GM06990 (cell line): Measurements from ENCODE around the gene HOXD8.

Experiments
- DNase-seq: peaks from one replicate; pipeline ENCODE4 v3.0.0-alpha.2; 2011; ENCODE audit not compliant: insufficient read length; ENCODE audit errors: extremely low read depth
- H3K27me3 ChIP-seq: replicated peaks from 2 replicates; pipeline ENCODE4 v1.6.0; 2011; ENCODE audit warnings: low read length; ENCODE audit not compliant: control insufficient read depth, insufficient read depth
- H3K36me3 ChIP-seq: 2 replicates; pipeline ENCODE4 v1.5.1; 2011; ENCODE audit warnings: low read length; ENCODE audit not compliant: control insufficient read depth, insufficient read depth
- H3K4me3 ChIP-seq: replicated peaks from 2 replicates; pipeline ENCODE4 v1.5.1; 2011; ENCODE audit warnings: low read depth, mild to moderate bottlenecking, control low read depth, low read length
- TF ChIP-seq, protein P1 (sequence below): IDR thresholded peaks from 2 replicates; pipeline ENCODE4 v1.5.1; 2011; ENCODE audit warnings: low read length, control low read depth, mild to moderate bottlenecking, inconsistent platforms; ENCODE audit not compliant: insufficient read depth, poor library complexity, severe bottlenecking

HOXD8 gene

DNA sequence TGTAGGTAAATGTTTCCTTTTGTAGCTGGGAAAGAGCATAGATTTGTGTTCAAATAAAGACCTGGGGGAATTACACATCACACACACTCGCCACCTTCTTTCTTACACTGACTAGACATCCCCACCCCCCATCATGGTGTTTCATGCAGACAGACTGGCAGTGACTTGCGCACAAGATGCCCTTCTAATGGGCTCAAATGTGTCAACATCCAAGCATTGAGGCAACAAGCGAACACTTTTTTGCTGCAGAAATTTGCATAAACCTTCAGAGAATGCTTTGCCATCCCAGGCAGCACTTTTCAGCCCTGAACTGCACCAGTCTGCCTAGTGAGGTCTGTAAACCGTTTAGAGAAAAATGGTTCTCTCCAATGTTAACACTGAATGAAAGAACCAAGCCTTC is 4.5 kb downstream of the HOXD8 start:
- TF ChIP-seq, protein P1, sequence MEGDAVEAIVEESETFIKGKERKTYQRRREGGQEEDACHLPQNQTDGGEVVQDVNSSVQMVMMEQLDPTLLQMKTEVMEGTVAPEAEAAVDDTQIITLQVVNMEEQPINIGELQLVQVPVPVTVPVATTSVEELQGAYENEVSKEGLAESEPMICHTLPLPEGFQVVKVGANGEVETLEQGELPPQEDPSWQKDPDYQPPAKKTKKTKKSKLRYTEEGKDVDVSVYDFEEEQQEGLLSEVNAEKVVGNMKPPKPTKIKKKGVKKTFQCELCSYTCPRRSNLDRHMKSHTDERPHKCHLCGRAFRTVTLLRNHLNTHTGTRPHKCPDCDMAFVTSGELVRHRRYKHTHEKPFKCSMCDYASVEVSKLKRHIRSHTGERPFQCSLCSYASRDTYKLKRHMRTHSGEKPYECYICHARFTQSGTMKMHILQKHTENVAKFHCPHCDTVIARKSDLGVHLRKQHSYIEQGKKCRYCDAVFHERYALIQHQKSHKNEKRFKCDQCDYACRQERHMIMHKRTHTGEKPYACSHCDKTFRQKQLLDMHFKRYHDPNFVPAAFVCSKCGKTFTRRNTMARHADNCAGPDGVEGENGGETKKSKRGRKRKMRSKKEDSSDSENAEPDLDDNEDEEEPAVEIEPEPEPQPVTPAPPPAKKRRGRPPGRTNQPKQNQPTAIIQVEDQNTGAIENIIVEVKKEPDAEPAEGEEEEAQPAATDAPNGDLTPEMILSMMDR = no peak
- Histone ChIP-seq H3K36me3 (no peaks in the 10 kb centered on the region), H3K27me3 (no peaks in the 10 kb centered on the region), H3K4me3 (no peak overlapping the region)
- no peak for DNase-seq

DNA sequence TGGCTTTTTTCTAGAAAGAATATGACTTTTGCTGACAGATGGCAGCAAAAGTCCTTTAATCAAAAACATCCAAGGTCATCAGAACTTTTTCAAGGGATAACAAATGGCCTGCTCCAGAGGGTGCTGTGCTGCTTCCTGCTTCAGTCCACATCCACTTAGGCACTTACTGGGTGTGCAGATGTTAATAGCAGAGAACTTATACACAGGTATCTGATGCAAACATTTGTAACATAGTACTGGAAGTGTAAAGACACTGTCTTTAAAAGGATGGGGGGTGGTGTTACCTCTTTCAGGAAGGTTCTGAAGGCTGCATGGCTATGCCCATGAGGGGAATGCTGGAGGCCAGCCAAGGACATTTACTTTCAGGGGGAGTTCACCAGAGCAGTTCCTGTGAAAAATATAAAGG is 5.5 kb downstream of the HOXD8 start:
- no peak overlapping the region for H3K4me3 ChIP-seq
- DNase-seq = no peak

DNA sequence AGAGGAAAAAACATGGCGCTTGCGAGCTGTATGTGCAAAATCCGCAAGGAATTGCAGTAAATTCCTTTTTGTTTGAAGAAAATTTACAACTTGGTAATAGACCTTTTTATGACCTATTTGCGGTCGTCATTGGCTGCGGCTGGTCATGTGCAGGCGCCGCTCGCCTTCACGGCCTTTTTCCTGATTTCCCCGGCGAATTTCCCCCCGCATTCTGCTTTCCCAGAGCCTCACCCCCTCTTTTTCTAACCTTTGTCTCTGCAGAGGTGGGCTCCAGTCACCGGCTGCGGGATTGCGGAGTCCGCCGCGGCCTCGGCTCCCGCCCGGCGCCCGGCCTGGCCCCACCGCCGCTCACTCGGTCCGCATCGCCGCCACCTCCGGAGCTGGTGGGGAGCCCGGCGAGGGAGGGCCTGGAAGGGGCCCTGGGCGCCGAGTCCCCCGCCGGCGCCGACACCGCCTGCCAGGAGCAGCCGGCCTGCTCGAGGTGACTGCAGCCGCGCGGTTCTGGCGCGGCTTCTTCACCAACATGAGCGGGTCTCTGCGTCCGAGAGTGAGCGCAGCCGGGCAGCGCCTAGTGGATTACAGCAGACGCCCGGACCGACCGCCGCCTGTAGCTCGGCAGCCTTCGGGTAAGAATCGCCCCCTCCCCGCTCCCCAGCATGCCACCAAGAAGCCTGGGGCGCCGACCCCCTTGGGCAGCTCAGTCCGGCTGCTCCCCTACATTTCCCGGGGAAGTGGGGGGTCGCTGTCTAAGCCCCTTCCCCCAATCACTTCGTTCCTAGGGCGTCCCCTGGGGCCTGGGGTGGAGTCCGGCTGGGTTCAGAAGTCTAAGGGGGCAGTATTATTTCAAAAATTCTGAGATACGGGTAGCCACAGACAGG is 7.1 kb downstream of the HOXD8 start:
- H3K27me3 ChIP-seq = no peaks in the 10 kb centered on the region
- H3K4me3 ChIP-seq = no peak overlapping the region
- DNase-seq = no peak
- TF ChIP-seq, protein P1 = no peak
- H3K36me3 ChIP-seq = no peaks in the 10 kb centered on the region

More for the DNA sequence above, 5.5 kb downstream of the HOXD8 start:
- Histone ChIP-seq H3K27me3 (no peaks in the 10 kb centered on the region), H3K36me3 (no peaks in the 10 kb centered on the region)
- TF ChIP-seq, protein P1 = no peak

DNA sequence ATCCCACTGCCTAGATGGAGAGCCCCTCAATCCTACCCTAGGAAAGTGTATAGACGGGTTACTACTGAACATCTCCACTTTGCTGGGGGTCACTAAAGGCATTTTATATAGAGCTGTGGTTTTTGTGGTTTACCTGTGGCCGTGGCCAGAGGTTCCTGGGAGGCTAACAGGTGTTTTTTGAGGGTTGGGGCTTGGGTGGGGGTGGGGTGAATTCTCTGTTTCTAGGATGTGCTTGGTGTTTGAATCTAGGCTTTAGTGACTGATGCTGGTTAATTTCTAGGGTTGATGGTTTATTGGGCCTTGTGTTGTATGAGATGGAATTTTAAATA is 7.7 kb downstream of the HOXD8 start:
- Histone ChIP-seq H3K27me3 (no peaks in the 10 kb centered on the region), H3K36me3 (no peaks in the 10 kb centered on the region), H3K4me3 (no peak overlapping the region)
- TF ChIP-seq, protein P1 = no peak
- no peak for DNase-seq

DNA sequence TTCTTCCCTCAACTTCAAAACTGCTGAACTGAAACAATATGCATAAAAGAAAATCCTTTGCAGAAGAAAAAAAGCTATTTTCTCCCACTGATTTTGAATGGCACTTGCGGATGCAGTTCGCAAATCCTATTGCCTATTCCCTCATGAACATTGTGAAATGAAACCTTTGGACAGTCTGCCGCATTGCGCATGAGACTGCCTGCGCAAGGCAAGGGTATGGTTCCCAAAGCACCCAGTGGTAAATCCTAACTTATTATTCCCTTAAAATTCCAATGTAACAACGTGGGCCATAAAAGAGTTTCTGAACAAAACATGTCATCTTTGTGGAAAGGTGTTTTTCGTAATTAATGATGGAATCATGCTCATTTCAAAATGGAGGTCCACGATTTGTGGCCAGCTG is 8.4 kb downstream of the HOXD8 start:
- Histone ChIP-seq H3K36me3 (no peaks in the 10 kb centered on the region), H3K4me3 (no peak overlapping the region), H3K27me3 (no peaks in the 10 kb centered on the region)
- DNase-seq = no peak
- TF ChIP-seq, protein P1 = no peak

DNA sequence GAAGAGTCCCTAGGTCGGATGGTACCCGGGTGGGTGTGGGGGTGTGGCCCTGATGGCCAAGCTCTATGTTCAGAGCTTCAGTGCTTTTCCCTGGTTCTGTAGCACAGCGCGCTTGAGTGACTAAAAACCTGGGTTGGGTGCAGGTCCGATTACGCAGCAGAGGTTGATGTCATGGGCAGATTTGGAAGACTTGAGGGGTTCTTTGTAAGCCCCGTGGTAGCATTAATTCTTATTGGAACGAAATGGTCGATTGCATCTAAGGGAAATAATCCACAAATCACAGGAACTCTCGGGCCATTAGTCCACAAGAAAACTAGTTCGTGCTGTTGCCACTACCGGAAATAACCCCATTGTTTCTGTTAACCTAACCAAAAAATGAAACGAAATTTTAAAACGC is 9.0 kb downstream of the HOXD8 start:
- TF ChIP-seq, protein P1 = no peak
- no peak for DNase-seq
- Histone ChIP-seq H3K4me3 (no peak overlapping the region), H3K36me3 (no peaks in the 10 kb centered on the region), H3K27me3 (no peaks in the 10 kb centered on the region)
